Trophoblast cell (in vitro differentiated cells and primary cell): ENCODE measurements around the gene UNC13A.

ENCODE experiments used
- DNase-seq, 2 donors: peaks; one replicate each; pipeline ENCODE4 v3.0.0-alpha.2; 2016
- H2AFZ ChIP-seq: 2 replicates; pipeline ENCODE4 v1.6.1; 2013; ENCODE audit warnings: low read length, moderate library complexity, mild to moderate bottlenecking; ENCODE audit not compliant: insufficient read depth, poor library complexity
- H2AK5ac ChIP-seq: 2 replicates; pipeline ENCODE4 v1.6.1; 2013; ENCODE audit warnings: mild to moderate bottlenecking, low read length
- H2BK120ac ChIP-seq: 2 replicates; pipeline ENCODE4 v1.6.1; 2013; ENCODE audit warnings: low read length, mild to moderate bottlenecking, moderate library complexity; ENCODE audit not compliant: insufficient read depth, poor library complexity
- H2BK12ac ChIP-seq: 2 replicates; pipeline ENCODE4 v1.6.1; 2013; ENCODE audit warnings: mild to moderate bottlenecking, low read length, moderate library complexity
- H2BK5ac ChIP-seq: 2 replicates; pipeline ENCODE4 v1.6.1; 2013; ENCODE audit warnings: low read length, low read depth, moderate library complexity, mild to moderate bottlenecking; ENCODE audit not compliant: poor library complexity
- H3K14ac ChIP-seq: 2 replicates; pipeline ENCODE4 v1.6.1; 2013; ENCODE audit warnings: mild to moderate bottlenecking, low read length
- H3K18ac ChIP-seq: 2 replicates; pipeline ENCODE4 v1.6.1; 2013; ENCODE audit warnings: mild to moderate bottlenecking, low read length
- H3K23ac ChIP-seq: 2 replicates; pipeline ENCODE4 v1.6.1; 2013; ENCODE audit warnings: low read length
- H3K27ac ChIP-seq: 2 replicates; pipeline ENCODE4 v1.5.1; 2013; ENCODE audit warnings: low read depth, mild to moderate bottlenecking, inconsistent platforms, low read length, moderate library complexity
- H3K27me3 ChIP-seq: 2 replicates; pipeline ENCODE4 v1.6.1; 2013; ENCODE audit warnings: inconsistent platforms, mild to moderate bottlenecking, low read length, moderate library complexity; ENCODE audit not compliant: insufficient read depth
- H3K36me3 ChIP-seq, 2 experiments: 1 replicate in 1 of 2; 2 replicates in 1 of 2; pipeline ENCODE4 v1.6.1; 2013; ENCODE audit warnings: low read length in 2 of 2, mild to moderate bottlenecking in 2 of 2, moderate library complexity in 1 of 2; ENCODE audit not compliant: insufficient read depth in 2 of 2, control insufficient read depth in 1 of 2
- H3K4ac ChIP-seq: 2 replicates; pipeline ENCODE4 v1.6.1; 2013; ENCODE audit warnings: low read depth, mild to moderate bottlenecking, low read length, moderate library complexity
- H3K4me1 ChIP-seq, 2 experiments: 1 replicate in 1 of 2; 2 replicates in 1 of 2; pipeline ENCODE4 v1.6.1; 2013; ENCODE audit warnings: low read length in 2 of 2, mild to moderate bottlenecking in 2 of 2, moderate library complexity in 1 of 2; ENCODE audit not compliant: insufficient read depth in 2 of 2, control insufficient read depth in 1 of 2
- H3K4me2 ChIP-seq: 2 replicates; pipeline ENCODE4 v1.6.1; 2013; ENCODE audit warnings: inconsistent platforms, mild to moderate bottlenecking, low read length, moderate library complexity
- H3K4me3 ChIP-seq: 2 replicates; pipeline ENCODE4 v1.5.1; 2013; ENCODE audit warnings: mild to moderate bottlenecking, low read depth, low read length, inconsistent platforms
- H3K79me1 ChIP-seq: one replicate; pipeline ENCODE4 v1.6.1; 2013; ENCODE audit warnings: low read length
- H3K79me2 ChIP-seq: 2 replicates; pipeline ENCODE4 v1.6.1; 2013; ENCODE audit warnings: low read length, mild to moderate bottlenecking; ENCODE audit not compliant: control insufficient read depth, insufficient read depth, poor library complexity
- H3K9ac ChIP-seq: 2 replicates; pipeline ENCODE4 v1.6.1; 2013; ENCODE audit warnings: mild to moderate bottlenecking, low read length
- H3K9me3 ChIP-seq: 2 replicates; pipeline ENCODE4 v1.6.1; 2013; ENCODE audit warnings: low read depth, mild to moderate bottlenecking, control low read depth, inconsistent platforms, low read length; ENCODE audit not compliant: insufficient read depth
- H4K12ac ChIP-seq: 2 replicates; pipeline ENCODE4 v1.6.1; 2013; ENCODE audit warnings: low read depth, mild to moderate bottlenecking, low read length, moderate library complexity
- H4K8ac ChIP-seq: 2 replicates; pipeline ENCODE4 v1.6.1; 2013; ENCODE audit warnings: low read depth, mild to moderate bottlenecking, low read length, moderate library complexity
- H4K91ac ChIP-seq: one replicate; pipeline ENCODE4 v1.6.1; 2013; ENCODE audit warnings: low read depth, mild to moderate bottlenecking, low read length, moderate library complexity
- WGBS: extraction: QIAGEN DNeasy Blood & Tissue Kit; methylation state at CpG from one replicate; pipeline ENCODE4 v1.1.7; 2013; ENCODE audit warnings: missing lambda C conversion rate; ENCODE audit not compliant: insufficient read length, insufficient coverage; ENCODE audit errors: extremely low coverage; 5-methylcytosine and 5-hydroxymethylcytosine counted together

UNC13A gene

DNA sequence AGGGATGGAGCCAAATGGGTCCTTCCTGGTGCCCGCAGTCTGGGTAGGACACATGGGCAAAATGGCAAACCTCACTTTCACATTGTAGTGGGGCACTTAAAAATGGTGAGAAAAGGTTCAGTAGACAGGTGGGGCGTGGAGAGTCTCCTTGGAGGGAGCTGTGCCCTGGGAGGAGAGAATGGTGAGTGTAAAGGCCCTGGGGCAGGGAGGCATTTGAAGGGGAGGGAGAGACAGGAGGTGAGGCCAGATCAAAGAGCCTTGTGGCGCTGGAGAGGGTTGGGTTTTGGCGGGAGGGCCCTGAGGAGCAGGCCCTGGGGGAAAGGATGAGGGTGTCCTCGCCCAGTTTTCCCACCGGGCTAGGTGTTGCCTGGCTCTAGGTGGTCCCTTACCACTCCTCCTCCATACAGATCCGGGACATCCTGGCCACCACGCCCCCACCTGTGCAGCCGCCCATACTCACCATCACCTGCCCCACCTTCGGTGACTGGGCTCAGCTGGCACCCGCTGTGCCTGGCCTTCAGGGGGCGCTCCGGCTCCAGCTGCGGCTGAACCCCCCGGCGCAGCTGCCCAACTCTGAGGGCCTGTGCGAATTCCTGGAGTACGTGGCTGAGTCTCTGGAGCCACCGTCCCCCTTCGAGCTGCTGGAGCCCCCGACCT, 37.4 kb upstream of the UNC13A start:
- H3K79me2 ChIP-seq = peaks cover 1% of the 10 kb centered on the region
- H3K4me2 ChIP-seq = no peak overlapping the region
- no peak overlapping the region for H3K4ac ChIP-seq
- H3K9ac ChIP-seq = no peak overlapping the region
- H4K8ac ChIP-seq = no peak overlapping the region
- no peak overlapping the region for H2AFZ ChIP-seq
- H3K79me1 ChIP-seq = no peaks in the 10 kb centered on the region
- no peak overlapping the region for H4K91ac ChIP-seq
- H3K4me3 ChIP-seq = no peak overlapping the region
- H2BK120ac ChIP-seq = no peak overlapping the region
- H3K18ac ChIP-seq = no peak overlapping the region
- no peak overlapping the region for H3K23ac ChIP-seq
- no peak overlapping the region for H2BK12ac ChIP-seq
- peaks cover under 1% of the 10 kb centered on the region in 2 experiments for H3K4me1 ChIP-seq
- H2BK5ac ChIP-seq = no peak overlapping the region
- no peak overlapping the region for H4K12ac ChIP-seq
- no peak for DNase-seq
- H2AK5ac ChIP-seq = no peak overlapping the region
- H3K9me3 ChIP-seq = no peaks in the 10 kb centered on the region
- H3K27me3 ChIP-seq = no peaks in the 10 kb centered on the region
- no peak overlapping the region for H3K27ac ChIP-seq
- no peak overlapping the region for H3K14ac ChIP-seq
- no CpG with 5 or more reads among the region's 21 CpGs for WGBS
- peaks cover 63 to 67% of the 10 kb centered on the region in 2 experiments for H3K36me3 ChIP-seq

- Histone ChIP-seq H4K91ac (no peak overlapping the region), H2AK5ac (no peak overlapping the region), H4K8ac (no peak overlapping the region), H3K9ac (no peak overlapping the region), H3K18ac (no peak overlapping the region), H3K27ac (no peak overlapping the region), H3K4ac (no peak overlapping the region), H3K4me2 (no peak overlapping the region), H2BK12ac (no peak overlapping the region), H2AFZ (no peak overlapping the region), H2BK5ac (no peak overlapping the region), H3K4me3 (no peak overlapping the region), H3K79me1 (peaks cover 2% of the 10 kb centered on the region), H3K14ac (no peak overlapping the region), H3K9me3 (no peaks in the 10 kb centered on the region), H3K4me1 (peaks cover 8% of the 10 kb centered on the region in 2 experiments), H2BK120ac (no peak overlapping the region), H3K36me3 (peaks cover 57 to 61% of the 10 kb centered on the region in 2 experiments), H3K27me3 (no peaks in the 10 kb centered on the region), H4K12ac (no peak overlapping the region), H3K23ac (no peak overlapping the region), H3K79me2 (peaks cover 7% of the 10 kb centered on the region)
- DNase-seq = no peak
- no CpG with 5 or more reads among the region's 7 CpGs for WGBS
Observed at GRCh38 chr19:17724655-17725054, 36.5 kb upstream of the UNC13A start.

DNA sequence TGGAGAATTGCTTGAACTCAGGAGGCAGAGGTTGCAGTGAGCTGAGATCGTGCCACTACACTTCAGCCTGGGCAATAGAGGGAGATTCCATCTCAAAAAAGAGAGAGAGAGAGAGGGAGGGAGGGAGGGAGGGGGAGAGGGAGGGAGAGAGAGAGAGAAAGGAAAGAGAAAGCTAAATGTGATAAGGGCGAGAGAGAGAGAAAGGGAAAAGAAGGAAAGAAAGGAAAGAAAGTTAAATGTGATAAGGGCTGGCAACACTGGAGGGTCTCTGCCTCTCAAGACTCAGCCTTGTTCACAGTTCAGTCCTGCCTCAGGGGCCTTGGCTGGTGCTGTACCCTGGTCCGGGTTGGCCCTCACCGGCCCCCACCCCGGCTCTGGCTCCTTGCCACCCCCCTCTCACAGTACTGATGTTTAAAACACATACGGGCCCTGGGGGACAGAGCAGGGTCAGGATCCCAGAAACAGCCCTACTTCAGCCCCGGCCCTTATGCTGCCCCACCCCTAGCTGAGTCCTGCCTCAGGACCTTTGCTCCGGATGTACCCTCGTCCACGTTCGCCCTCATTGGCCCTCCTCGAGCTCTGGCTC, 34.6 kb upstream of the UNC13A start:
- Histone ChIP-seq H3K14ac (no peak overlapping the region), H3K18ac (no peak overlapping the region)

DNA sequence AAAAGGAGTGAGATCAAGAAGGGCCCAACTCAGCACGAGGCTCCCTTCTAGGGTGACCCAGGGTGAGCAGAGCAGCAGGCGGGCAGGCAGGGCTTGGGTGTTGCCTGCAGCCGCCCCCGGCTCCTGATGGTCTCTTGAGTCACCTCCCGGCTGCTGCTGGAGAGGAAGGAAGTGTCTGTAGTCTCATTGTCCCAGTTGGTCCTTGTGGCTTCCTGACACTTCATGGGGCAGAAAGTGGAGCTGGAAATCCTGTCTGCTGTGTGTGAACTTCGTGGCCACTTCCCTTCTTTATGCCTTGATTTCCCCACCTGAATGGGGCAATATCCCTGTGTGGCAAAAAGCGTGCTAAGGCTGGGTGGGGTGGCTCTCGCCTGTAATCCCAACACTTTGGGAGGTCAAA, 33.7 kb upstream of the UNC13A start:
- Histone ChIP-seq H4K12ac (no peak overlapping the region), H3K4me3 (no peak overlapping the region), H3K4me1 (peaks cover 13 to 14% of the 10 kb centered on the region in 2 experiments), H3K14ac (no peak overlapping the region), H2AK5ac (no peak overlapping the region), H4K91ac (no peak overlapping the region), H2AFZ (no peak overlapping the region), H3K27ac (no peak overlapping the region), H2BK120ac (no peak overlapping the region), H3K18ac (no peak overlapping the region), H2BK12ac (no peak overlapping the region), H3K27me3 (no peaks in the 10 kb centered on the region), H3K9me3 (no peaks in the 10 kb centered on the region), H3K79me2 (peaks cover 9% of the 10 kb centered on the region), H4K8ac (no peak overlapping the region), H3K4me2 (no peak overlapping the region), H3K36me3 (peaks cover 32 to 35% of the 10 kb centered on the region in 2 experiments), H3K23ac (no peak overlapping the region), H3K4ac (no peak overlapping the region), H2BK5ac (no peak overlapping the region), H3K79me1 (peaks cover 3% of the 10 kb centered on the region), H3K9ac (no peak overlapping the region)
- no peak for DNase-seq
- WGBS = no CpG with 5 or more reads among the region's 8 CpGs

More for the DNA sequence above, 34.6 kb upstream of the UNC13A start:
- no peak overlapping the region for H2AFZ ChIP-seq
- H4K12ac ChIP-seq = no peak overlapping the region
- no peak overlapping the region for H2AK5ac ChIP-seq
- no peak overlapping the region for H3K27ac ChIP-seq
- H3K79me2 ChIP-seq = peaks cover 9% of the 10 kb centered on the region
- 100% methylated on average over 1 of the region's 12 CpGs for WGBS
- H4K91ac ChIP-seq = no peak overlapping the region
- no peak overlapping the region for H3K9ac ChIP-seq
- H2BK5ac ChIP-seq = no peak overlapping the region
- H3K36me3 ChIP-seq = peaks cover 41 to 45% of the 10 kb centered on the region in 2 experiments
- H3K4ac ChIP-seq = no peak overlapping the region
- peaks cover 3% of the 10 kb centered on the region for H3K79me1 ChIP-seq
- peaks cover 13 to 14% of the 10 kb centered on the region in 2 experiments for H3K4me1 ChIP-seq
- H3K9me3 ChIP-seq = no peaks in the 10 kb centered on the region
- H2BK12ac ChIP-seq = no peak overlapping the region
- no peak for DNase-seq
- H3K4me2 ChIP-seq = no peak overlapping the region
- no peak overlapping the region for H2BK120ac ChIP-seq
- H3K23ac ChIP-seq = no peak overlapping the region
- no peak overlapping the region for H4K8ac ChIP-seq
- H3K4me3 ChIP-seq = no peak overlapping the region
- no peaks in the 10 kb centered on the region for H3K27me3 ChIP-seq
